ENCODE data around the gene RHBDF1.

RHBDF1 gene

DNA sequence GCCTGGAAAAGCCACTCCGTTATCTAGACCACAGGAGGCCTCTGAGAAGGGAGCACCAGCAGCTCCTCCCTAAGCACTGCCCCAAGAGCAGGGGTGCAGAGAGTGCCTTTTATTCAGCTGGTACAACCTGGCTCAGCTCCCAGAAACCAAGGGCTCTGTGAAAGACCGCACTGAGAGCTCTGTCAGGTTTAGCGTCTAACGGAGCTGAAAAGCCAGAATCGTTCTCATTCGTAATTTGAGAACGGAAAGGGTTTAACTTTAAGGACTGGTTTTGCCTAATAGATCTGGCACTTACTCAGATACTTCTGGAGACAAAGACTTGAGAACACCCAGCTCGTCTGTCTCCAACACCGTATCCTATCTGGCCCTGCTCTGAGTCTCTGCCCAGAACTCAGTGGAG lies 19.1 kb upstream of the RHBDF1 start:
- DNase-seq, result peak; percentile 55

DNA sequence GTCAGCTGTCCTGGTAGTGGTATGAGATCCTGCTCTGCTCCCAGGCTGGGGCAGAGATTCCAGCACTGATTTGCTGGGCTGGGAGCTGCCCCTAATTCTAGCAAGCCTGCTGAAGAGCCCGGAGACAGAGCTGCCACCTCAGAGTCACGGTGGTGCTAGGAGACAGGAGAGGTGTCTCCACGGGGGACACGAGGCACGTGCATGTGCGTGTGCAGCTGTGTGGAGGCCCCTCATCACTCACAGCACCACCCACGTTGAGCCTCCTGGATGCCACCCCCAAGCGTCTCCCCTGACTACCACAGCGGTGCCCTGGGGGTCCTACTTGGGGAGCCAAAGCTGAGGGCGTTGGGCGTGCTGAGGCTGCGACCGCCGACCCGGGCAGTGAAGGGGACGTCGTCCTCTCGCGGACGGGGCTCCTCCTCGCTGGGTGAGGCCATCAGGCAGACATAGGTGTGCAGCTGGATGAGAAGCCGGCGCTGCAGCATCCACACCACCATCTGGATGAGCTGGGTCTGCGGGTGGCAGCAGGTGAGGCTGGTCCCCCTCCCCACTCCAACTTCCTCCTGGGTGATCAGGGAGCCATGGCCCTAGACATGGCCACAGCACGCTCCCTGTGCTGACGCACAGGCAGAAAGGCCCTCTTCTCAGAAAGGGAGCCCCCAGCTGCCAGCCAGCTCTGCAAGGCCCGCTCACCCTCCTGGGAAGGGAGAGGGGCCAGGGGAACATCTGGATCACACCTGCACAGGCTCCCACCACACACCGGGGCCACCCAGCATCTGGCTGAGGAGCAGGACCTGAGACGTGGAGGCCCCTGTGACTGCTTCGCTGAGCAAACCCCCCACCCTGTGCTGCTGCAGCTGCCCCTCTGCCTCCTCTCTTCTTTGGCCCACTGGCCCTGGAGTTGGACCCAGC lies 17.2 kb upstream of the RHBDF1 start:
- DNase-seq, result no peak

DNA sequence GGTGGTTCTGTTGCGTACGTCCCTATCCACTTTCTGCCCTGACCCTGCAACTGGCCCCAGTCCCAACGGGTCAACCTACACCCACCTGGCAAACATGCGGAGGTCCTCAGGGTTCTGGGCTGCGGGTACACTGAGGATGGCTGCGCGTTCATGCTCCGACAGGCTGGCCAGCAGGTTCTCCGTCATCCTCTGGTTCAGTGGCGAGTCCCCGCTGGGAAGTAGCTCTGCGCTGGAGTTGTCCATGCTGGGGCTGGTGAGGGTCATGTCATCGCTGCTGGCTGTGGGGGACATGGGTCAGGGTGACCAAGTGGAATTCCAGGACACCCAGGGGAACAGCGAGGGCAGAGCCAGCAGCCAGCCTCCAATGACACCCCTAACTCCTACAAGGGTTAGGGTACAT lies 16.2 kb upstream of the RHBDF1 start:
- no peak for DNase-seq

DNA sequence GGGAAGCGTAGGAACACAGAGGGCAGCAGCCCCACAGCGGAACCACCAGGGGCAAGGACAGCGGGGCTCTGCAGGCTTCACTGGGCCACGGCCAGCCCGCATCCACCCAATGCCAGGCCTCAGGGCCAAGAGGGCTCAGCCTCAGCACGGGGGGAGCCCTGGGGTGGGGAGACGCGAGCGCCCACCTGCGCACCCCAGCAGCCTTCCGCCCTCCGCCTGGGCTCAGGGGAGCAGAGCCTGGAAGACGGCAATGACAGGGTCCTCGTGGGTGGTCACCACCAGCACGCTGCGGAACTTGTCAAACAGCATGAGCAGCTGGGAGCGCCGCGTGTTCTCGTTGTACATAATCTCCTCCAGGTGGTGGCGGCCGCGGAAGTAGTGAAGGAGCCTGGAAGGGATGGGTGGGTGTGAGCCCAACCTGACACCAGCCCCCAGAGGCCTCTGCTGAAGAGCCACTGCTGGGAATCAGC lies 14.1 kb upstream of the RHBDF1 start:
- DNase-seq, result no peak

DNA sequence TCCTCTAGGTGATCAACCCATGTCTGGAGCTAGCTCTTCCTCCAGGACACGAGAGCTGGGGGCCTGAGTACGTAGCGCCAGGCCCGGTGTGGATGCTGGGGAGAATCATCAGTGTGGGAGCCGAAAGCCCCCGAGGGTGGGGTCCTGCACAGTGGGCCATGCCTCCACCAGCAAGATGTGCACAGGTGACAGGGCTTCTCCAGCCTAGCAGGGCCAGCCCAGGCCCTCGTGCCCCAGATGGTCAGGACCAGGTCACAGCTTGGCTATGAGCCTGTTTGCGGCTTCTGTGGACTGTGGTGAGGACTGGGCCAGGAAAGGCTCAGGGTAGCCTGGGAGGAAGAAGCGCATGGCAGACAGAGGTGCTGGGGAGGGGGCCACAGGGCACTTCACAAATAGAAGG lies 13.4 kb upstream of the RHBDF1 start:
- no peak for DNase-seq

DNA sequence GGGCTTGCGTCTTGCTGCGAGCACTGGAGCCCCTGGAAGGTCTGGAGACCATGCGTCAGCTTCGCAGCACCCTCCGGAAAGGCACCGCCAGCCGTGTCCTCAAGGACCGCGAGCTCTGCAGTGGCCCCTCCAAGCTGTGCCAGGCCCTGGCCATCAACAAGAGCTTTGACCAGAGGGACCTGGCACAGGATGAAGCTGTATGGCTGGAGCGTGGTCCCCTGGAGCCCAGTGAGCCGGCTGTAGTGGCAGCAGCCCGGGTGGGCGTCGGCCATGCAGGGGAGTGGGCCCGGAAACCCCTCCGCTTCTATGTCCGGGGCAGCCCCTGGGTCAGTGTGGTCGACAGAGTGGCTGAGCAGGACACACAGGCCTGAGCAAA lies 13.0 kb upstream of the RHBDF1 start:
- DNase-seq, result no peak

DNA sequence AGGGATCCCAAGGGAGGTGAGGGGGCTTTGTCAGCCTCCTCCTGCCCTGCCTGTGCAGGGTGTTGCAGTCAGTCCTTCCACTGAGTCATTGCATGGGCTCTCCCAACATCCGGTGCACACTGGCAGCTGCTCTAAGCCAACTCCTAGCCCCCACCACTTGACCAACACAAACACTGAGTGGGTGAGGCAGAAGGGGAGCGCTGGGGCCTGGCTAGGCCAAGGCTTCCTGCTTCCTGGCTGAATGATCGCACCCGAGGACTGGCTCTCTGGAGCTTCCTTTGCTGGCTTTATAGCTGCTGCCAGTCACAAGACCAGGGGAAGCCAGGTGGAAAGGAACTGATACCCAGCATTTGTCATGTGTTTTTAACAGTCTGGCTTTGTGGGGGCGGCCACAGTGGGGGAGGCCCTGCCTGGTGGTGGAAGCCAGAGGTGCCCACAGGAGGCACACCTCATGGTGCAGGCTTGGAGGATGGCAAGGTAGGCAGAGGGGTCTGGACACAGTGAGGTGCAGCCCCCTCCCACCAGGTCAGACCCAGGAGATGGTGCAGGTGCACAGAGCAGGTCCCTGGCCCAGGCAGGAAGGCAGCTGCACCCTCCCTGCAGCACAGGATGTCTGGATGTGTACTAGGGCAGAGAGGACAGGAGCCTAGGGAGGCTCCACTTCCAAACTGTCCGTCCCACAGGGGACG lies 12.4 kb upstream of the RHBDF1 start:
- peak; percentile 98 for DNase-seq

DNA sequence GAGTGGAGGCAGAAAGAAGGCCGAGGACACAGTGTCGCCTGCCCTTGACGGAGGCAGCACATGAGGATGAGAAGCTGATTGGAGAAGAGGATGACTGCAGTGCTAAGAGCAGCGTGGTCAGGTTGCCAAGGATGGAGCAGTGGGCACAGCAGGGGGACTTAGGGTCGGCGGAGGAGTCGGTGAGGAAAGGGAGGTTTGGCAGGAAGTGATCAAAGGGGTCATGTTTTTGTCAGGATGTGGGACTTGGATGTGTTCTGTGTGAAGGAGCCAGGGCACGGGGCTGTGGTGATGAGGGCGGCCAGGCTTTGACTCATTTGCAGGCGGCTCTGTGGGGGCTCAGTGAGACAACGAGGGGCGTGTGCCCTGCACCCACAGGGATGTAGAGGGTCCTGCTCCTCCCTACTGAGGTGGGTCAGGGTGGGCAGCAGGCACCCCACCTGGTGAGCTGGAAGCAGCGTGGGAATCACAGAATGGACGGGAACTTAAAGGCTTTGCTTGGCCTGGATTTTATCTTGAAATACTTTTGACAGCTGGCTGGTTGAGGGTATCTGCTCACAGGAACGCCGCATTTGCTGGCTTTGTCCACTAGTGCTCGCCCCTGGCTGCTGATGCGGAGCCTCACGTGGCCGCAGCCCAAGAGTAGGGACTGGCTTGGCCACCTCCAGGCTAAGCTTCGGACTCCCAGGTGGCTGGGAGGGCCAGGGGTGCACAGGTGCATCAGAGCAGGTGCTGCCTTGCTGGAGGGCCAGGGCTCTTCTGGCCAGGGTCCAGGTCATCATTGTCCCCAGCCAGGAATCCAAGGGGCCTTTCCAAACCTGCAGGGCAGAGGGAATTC lies 11.6 kb upstream of the RHBDF1 start:
- peak; percentile 57 for DNase-seq

DNA sequence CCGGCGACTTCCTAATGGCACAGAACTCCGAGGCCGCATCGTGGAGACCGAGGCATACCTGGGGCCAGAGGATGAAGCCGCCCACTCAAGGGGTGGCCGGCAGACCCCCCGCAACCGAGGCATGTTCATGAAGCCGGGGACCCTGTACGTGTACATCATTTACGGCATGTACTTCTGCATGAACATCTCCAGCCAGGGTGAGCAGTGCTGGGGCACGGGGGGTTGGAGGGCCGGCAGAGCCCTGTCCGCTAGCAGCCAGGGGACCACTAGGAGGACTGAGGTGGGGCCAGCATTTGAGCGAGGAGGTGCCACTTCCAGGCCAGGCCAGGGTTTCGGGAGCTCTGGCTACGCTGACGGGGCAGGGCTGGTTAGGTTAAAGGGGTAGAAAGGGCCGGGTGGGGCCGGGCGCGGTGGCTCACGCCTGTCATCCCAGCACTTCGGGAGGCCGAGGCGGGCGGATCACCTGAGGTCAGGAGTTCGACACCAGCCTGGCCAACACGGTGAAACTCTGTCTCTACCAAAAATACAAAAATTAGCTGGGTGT lies 10.7 kb upstream of the RHBDF1 start:
- DNase-seq, result no peak

DNA sequence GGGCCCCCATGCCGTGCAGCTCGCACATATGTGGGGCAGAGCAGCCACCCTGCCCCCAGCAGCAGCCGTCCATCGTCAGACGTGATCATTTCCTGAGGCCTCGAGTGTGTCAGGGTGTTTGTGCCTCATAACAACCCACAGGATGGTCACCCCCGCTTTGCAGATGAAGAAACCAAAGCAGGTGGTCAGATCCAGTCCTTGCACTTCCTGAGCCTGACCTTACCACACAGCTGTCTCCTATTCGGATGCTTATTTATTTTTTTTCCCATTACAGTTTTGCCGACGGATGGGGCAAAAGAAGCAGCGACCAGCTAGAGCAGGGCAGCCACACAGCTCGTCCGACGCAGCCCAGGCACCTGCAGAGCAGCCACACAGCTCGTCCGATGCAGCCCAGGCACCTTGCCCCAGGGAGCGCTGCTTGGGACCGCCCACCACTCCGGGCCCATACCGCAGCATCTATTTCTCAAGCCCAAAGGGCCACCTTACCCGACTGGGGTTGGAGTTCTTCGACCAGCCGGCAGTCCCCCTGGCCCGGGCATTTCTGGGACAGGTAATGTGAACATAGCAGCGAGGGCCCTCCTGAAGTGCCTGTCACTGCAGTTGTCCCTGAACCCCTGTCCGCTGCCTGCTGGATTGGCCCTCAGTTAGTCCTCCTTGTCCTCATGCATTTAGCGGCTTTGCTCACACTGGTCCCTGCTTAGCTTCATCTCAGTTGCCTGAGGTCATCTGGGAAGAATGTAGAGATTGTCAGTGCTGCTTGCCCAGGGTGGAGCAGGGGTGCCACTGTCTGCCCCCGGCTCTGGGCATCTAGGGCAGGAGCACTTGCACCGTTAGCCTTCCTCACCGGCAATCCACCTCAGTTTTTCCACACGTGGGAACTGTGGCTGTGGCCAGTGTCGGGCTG lies 7.0 kb upstream of the RHBDF1 start:
- DNase-seq, result no peak

DNA sequence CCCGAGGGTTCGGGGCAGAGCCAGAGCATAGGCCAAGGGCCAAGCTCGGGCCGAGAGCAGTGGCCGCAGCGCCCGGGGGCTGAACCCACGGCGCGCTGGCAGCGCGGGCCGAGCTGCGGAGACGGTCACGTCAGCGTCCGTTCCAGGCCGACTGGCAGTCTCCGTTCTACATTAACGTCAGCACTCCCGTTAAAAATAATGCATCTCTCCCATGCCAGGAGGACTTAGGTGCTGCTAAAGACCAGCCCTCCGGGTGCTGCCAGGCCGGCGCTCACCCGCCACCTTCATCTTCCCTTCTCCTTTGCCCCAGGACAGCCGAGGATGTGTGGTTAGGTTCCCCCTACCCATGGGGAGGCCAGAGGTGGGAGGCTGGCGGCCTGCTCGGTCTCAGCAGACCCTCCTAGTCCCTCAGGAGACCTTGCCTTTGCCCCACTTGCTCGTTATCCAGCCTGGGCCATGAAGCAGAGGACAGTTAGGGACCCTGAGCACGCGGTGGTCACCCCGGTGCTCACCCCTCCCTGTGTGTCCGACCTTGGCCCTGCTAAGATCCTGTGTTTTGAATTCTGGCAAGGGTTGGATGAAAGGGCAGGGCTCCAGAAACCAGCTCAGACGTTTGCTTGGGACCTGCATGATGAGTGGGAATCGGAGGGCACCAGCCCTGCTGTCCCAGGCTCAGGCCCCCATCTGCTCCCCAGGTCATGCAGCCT lies 6.2 kb upstream of the RHBDF1 start:
- DNase-seq, result no peak

DNA sequence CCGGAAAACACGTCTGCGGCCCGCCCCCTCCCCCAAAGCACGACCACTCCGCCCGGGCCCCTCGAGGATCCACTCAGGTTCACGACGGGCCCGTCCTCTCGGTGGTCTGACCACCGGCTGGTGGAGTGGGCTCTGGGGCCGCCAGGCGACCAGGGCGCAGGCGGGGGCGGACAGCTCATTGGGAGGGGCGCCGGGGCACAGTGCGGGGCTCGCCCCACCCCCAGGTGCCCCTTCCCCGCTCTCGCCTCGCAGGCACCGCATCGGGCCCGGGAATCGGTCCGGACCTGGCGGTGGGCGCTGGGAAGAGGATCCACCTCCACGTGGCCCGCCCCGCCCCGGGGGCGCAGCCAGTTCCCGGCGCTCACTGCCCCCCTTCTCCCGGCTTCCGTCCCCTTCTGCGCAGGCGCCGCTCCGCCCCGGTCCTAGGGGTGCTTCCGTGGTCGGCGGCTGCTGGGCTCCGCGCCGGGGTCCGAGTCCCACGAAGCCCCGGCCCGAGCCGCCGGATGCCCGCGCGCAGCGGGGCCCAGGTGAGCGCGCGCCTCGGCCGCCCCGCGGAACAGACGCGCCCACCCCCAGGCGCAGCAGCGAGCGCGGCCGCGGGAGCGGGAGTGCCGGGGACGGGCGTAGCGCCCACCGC lies 5.5 kb upstream of the RHBDF1 start, which contains the start of gene MPG:
MPG (plus strand) TSS at position 419 of the 637 bp plus-strand sequence; CDS start at position 504, 85 bp downstream.
- peak; percentile 46 for DNase-seq

DNA sequence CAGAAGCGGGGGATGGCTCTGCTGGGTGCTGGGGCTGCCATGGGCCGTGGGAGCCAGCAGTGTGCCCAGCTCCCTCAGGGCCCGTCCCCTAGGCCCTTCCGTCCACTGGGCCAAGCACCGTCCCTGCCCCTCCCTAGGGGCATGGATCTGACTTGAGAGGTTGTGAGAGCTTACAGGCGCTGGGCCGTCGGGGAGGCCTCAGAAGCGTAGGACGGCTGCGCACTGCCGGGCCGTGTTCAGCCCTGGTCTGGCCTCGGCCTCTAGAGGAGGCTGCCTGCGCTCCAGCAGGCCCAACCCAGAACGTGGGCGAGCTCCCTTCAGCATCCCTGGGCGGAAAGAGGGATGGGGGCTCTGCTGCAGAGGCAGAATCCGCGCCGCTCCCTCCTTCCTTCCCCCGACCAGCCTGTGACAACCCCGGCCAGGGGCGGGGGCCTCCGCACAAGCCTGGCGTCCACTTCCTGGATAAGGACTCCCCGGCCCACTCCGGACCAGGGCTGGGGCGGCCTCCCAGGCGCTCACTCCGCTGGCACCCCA lies 4.9 kb upstream of the RHBDF1 start:
- DNase-seq, result no peak

DNA sequence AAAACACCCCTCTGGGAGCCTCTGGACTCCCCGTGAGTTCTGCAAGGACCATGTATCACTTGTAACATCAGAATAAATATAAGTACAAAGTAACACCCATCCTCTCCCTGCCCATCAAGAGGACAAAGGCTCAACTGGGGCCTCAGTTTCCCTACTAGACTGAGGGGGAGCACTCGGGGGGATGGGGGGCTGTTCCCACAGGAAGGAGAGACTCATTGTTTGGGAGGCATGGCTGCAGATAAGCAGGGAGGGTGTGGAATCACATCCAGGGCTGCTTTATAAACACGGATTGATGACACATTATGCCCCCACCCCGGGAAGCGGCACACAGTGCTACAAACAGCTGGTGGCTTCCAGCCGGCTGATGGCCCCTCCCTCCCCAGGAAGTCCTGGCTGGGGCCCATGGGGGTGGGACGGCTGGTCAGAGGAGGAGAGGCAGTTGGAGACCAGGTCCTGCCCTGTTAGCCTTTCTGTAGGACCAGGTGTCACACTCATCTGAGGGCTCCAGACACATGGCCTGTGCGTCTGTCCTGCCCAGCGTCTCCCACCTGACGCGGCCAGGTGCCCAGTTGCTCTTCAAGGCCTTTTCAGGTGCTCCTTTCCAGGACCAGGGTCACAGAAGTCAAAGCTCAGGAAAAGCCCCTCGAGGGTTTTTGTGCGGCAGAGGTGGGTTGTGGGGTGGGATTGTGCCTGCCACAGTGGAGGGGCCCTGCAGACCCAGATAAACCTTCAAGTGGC lies 4.3 kb upstream of the RHBDF1 start:
- DNase-seq, result no peak

DNA sequence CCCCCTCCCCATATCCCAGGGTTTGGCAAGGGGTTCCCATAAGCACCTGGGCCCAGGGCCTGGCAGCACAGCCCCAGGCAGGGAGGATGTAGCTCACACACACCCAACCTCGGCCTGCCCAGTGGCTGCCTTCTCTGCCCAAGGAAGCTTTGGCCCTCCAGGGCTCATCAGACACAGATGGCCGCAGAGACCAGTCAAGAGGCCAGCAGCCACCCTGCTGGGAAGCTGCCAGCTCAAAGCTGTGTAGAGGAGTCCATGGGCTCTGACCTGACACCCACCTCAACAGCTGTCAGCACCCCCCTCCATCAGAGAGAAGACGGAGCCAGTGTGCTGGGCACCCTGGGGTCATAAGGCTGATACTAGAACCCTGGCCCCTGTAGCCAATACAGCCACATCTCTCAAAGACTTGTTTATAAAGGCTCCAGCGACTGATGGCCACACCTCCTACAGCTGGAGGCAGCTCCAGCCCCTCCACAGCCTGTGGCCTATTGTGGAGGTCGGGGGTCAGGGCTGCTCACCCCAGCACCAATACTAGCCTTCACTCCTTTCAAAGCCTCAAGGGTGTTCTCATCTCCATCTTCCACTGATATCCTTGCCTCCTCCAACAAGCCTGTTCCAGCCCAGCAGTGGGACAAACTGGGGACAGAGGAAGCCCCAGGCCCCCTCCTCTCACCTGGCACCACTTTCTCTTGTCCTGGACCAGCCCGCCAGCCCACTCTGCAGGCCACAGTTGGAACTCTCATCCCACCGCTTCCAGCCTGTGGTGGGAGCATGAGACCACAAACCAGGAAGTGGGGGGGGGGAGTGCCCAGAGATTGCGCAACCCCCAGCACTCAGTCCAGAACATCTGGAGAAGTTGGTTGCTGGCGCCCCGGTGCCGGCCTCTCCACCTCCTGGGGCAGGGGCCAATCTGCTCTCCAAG lies 3.4 kb upstream of the RHBDF1 start:
- DNase-seq, result no peak

DNA sequence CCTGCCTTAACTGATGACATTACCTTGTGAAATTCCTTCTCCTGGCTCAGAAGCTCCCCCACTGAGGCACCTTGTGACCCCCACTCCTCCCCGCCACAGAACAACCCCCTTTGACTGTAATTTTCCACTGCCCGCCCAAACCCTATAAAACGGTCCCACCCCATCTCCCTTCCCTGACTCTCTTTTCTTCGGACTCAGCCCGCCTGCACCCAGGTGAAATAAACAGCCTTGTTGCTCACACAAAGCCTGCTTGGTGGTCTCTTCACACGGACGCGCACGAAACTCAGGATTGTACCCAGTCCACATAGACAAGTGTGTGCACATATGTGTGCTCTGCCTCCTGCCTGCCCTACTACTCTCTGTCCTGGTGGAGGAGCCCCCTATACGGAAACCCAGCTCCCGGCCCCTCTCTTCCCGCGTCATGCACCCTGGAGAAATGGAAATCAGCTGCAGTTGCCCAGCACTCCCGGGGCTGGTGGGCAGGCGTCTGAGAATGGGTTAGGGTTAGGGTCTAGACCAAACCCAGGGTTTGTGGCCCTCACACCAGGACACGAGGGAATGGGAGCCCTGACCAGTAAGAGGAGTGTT lies 2.4 kb upstream of the RHBDF1 start:
- no peak for DNase-seq

DNA sequence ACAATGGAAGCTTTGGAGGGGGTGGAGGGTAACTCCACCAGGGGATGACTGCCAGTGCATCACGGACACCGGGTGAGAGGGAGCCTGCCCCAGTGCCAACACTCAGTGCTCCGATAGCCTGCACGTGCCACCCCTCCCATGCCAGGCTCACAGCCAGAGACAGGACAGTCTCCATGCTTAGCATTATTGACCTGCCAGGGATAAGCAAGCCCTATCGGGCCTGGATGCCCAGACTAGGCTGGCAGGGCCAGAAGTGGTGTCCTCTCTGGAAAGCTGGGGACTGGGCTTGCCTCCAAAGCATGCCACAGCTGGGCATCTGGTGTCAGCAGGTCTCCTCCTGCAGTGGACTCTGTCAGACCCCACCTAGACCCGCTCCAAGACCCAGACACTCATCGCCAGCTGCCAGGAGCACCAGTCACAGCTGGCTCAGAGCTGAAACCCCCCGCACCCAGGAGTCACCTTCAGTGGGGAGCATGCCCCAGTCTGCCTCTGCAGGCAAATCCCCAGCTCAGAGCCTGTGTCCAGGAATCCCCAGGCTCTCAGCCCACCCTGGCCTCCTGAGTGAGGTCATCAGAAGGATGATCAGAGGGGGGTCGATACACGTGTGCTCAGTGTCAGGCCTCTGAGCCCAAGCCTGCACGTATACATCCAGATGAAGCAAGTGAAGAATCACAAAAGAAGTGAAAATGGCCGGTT lies 1.8 kb upstream of the RHBDF1 start:
- DNase-seq, result no peak
